WERI-Rb-1 (cell line): ENCODE results near the gene PSPN.
"Not testable (repeated sequence)": the region's sequence is repeated elsewhere in the genome, so short reads cannot be mapped to it uniquely, and the experiment has no call there.

Experiments used
- DNase-seq: peaks from one replicate; pipeline ENCODE4 v3.0.0-alpha.2; 2020
- H3K27ac ChIP-seq: fragments of 250-450 bp; sonication (Bioruptor Pico); 2 replicates; pipeline ENCODE4 v1.5.1; 2020; ENCODE audit warnings: mild to moderate bottlenecking, moderate library complexity
- H3K27me3 ChIP-seq: fragments of 250-450 bp; sonication (Bioruptor Pico); 2 replicates; pipeline ENCODE4 v1.5.1; 2021; ENCODE audit warnings: mild to moderate bottlenecking, low read depth, moderate library complexity; ENCODE audit not compliant: insufficient read depth, severe bottlenecking
- H3K36me3 ChIP-seq: fragments of 250-450 bp; sonication (Bioruptor Pico); 2 replicates; pipeline ENCODE4 v1.5.1; 2020; ENCODE audit warnings: mild to moderate bottlenecking, moderate library complexity
- H3K4me3 ChIP-seq: 2 replicates; pipeline ENCODE4 v1.5.1; 2011; ENCODE audit warnings: low read depth, mild to moderate bottlenecking, control low read depth, low read length
- H3K9me3 ChIP-seq: fragments of 250-450 bp; sonication (Bioruptor Pico); 2 replicates; pipeline ENCODE4 v1.5.1; 2021; ENCODE audit warnings: mild to moderate bottlenecking, moderate library complexity; ENCODE audit not compliant: severe bottlenecking
- TF ChIP-seq, protein P1 (sequence below): IDR thresholded peaks from 2 replicates; pipeline ENCODE4 v1.5.1; 2011; ENCODE audit warnings: low read depth, mild to moderate bottlenecking, control low read depth, inconsistent platforms, low read length

PSPN gene

GRCh38 chr19:6412061-6412446, 36.3 kb upstream of the PSPN start:
- H3K4me3 ChIP-seq, result no peak overlapping the region
- H3K9me3 ChIP-seq, result no peaks in the 10 kb centered on the region
- H3K27ac ChIP-seq, result no peak overlapping the region
- H3K27me3 ChIP-seq, result no peaks in the 10 kb centered on the region
- no peak for DNase-seq
- TF ChIP-seq, protein P1, sequence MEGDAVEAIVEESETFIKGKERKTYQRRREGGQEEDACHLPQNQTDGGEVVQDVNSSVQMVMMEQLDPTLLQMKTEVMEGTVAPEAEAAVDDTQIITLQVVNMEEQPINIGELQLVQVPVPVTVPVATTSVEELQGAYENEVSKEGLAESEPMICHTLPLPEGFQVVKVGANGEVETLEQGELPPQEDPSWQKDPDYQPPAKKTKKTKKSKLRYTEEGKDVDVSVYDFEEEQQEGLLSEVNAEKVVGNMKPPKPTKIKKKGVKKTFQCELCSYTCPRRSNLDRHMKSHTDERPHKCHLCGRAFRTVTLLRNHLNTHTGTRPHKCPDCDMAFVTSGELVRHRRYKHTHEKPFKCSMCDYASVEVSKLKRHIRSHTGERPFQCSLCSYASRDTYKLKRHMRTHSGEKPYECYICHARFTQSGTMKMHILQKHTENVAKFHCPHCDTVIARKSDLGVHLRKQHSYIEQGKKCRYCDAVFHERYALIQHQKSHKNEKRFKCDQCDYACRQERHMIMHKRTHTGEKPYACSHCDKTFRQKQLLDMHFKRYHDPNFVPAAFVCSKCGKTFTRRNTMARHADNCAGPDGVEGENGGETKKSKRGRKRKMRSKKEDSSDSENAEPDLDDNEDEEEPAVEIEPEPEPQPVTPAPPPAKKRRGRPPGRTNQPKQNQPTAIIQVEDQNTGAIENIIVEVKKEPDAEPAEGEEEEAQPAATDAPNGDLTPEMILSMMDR, result no peak
- H3K36me3 ChIP-seq, result peaks cover 29% of the 10 kb centered on the region

GRCh38 chr19:6409346-6409745, 33.6 kb upstream of the PSPN start:
- TF ChIP-seq, protein P1, result no peak
- DNase-seq, result no peak
- H3K4me3 ChIP-seq, result no peak overlapping the region
- no peak overlapping the region for H3K27ac ChIP-seq
- H3K36me3 ChIP-seq, result peaks cover 4% of the 10 kb centered on the region
- H3K9me3 ChIP-seq, result no peaks in the 10 kb centered on the region
- H3K27me3 ChIP-seq, result no peaks in the 10 kb centered on the region

GRCh38 chr19:6406401-6406800, 30.7 kb upstream of the PSPN start:
- no peak for DNase-seq
- Histone ChIP-seq H3K9me3 (no peaks in the 10 kb centered on the region), H3K36me3 (no peaks in the 10 kb centered on the region), H3K27ac (no peak overlapping the region), H3K27me3 (no peaks in the 10 kb centered on the region), H3K4me3 (no peak overlapping the region)
- TF ChIP-seq, protein P1, result no peak

GRCh38 chr19:6402837-6403608, 27.3 kb upstream of the PSPN start:
- Histone ChIP-seq H3K36me3 (no peaks in the 10 kb centered on the region), H3K4me3 (no peak overlapping the region), H3K27me3 (no peaks in the 10 kb centered on the region), H3K27ac (no peak overlapping the region), H3K9me3 (no peaks in the 10 kb centered on the region)
- TF ChIP-seq, protein P1, result no peak
- DNase-seq, result no peak

DNA sequence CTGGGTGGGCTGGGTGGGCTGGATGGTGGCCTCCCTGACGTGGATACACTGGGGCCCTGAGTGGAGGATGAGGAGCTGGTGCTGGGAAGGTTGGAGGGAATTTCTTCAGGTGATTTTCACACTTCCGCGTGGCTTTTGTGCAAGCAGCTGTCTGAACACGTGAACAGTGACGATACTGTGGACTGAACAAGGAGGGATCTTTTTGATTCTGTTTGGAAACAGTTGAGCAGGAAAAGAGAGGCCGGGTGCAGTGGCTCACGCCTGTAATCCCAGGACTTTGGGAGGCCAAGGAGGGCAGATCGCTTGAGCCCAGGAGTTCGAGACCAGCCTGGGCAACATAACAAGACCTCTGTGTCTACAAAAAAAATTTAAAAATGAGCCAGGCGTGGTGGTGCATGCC, 26.3 kb upstream of the PSPN start:
- Histone ChIP-seq H3K36me3 (no peaks in the 10 kb centered on the region), H3K27me3 (no peaks in the 10 kb centered on the region), H3K27ac (no peak overlapping the region), H3K4me3 (no peak overlapping the region), H3K9me3 (no peaks in the 10 kb centered on the region)
- TF ChIP-seq, protein P1, result no peak
- DNase-seq, result no peak

DNA sequence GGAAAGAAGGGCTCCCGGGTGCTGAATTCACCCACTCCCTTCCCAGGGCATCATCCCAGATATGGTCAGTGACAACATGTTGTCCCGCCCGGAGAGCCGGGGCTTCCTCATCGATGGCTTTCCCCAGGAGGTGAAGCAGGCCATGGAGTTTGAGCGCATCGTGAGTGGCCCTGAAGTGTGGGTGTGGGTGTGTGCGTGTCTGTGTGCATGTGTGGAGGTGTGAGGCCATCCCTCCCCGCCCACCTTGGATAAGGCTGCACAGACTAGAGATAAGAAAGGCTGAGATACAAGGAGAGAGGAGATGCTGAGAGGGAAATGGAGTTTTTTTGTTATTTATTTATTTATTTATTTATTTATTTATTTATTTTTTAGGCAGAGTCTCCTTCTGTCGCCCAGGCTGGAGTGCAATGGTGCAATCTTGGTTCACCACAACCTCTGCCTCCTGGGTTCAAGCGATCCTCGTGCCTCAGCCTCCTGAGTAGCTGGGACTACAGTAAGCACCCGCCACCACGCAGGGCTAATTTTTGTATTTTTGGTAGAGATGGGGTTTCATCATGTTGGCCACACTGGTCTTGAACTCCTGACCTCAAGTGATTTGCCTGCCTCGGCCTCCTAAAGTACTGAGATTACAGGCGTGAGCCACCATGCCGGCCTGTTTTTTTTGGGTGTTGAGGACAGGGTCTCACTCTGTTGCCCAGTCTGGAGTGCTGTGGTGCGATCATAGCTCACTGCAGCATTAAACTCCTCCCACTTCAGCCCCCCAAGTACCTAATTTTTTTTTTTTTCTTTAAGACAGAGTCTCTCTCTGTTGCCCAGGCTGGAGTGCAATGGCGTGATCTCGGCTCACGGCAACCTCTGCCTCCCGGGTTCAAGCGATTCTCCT, 24.6 kb upstream of the PSPN start:
- H3K27me3 ChIP-seq, H3K9me3 ChIP-seq, H3K4me3 ChIP-seq, H3K27ac ChIP-seq, DNase-seq, H3K36me3 ChIP-seq: not testable (repeated sequence)
